Transverse colon (tissue), 4 donors: ENCODE measurements around the gene BTN3A1. TPM values are rescaled to one million over a fixed set of nuclear protein-coding genes. Genes with fewer than 3 reads are reported as not detected.
"Not testable (repeated sequence)": the region's sequence is repeated elsewhere in the genome, so short reads cannot be mapped to it uniquely, and the experiment has no call there.

Source experiments
- DNase-seq: peaks from one replicate; pipeline ENCODE4 v3.0.0-alpha.2; 2019
- H3K27ac ChIP-seq, 4 donors: fragments of 200-600 bp; sonication (generic); 2 replicates each; pipeline ENCODE4 v1.5.1; 2016 to 2018; ENCODE audit warnings: inconsistent platforms in 4 of 4
- H3K27me3 ChIP-seq: fragments of 200-600 bp; sonication (generic); 2 replicates; pipeline ENCODE4 v1.5.1; 2017; ENCODE audit warnings: inconsistent platforms
- H3K36me3 ChIP-seq, 4 donors: fragments of 200-600 bp; sonication (generic); 2 replicates each; pipeline ENCODE4 v1.5.1; 2017 to 2019; ENCODE audit warnings: inconsistent platforms in 4 of 4
- H3K4me1 ChIP-seq, 4 donors: fragments of 200-600 bp; sonication (generic); 2 replicates each; pipeline ENCODE4 v1.5.1; 2017 to 2020; ENCODE audit warnings: inconsistent platforms in 4 of 4
- H3K4me3 ChIP-seq, 4 donors: fragments of 200-600 bp; sonication (generic); 1 replicate in 1 of 4; 2 replicates in 3 of 4; pipeline versions ENCODE4 v1.5.1 to v1.6.1; 2017 to 2019; ENCODE audit warnings: inconsistent platforms in 4 of 4
- H3K9me3 ChIP-seq, 2 donors: fragments of 200-600 bp; sonication (generic); 2 replicates each; pipeline ENCODE4 v1.5.1; 2017 to 2019; ENCODE audit warnings: inconsistent platforms in 2 of 2
- CTCF ChIP-seq, 5 experiments: fragments of 200-600 bp in 3 of 5; fragments of 450-650 bp in 2 of 5; sonication (generic) in 3 of 5; IDR thresholded peaks; 1 replicate in 2 of 5; 2 replicates in 3 of 5; pipeline ENCODE4 v1.5.1; 2016 to 2017; ENCODE audit warnings: antibody characterized with exemption in 5 of 5, inconsistent platforms in 3 of 5, mild to moderate bottlenecking in 2 of 5, moderate library complexity in 1 of 5
- EP300 ChIP-seq: sonication (generic); formaldehyde crosslinking; IDR thresholded peaks from one replicate; pipeline ENCODE4 v1.6.1; 2017; ENCODE audit warnings: antibody characterized with exemption, low read depth
- POLR2A ChIP-seq: fragments of 450-650 bp; IDR thresholded peaks from one replicate; pipeline ENCODE4 v1.6.1; 2016; ENCODE audit warnings: antibody characterized with exemption, mild to moderate bottlenecking, moderate library complexity
- POLR2AphosphoS5 ChIP-seq, 3 donors: sonication (generic); formaldehyde crosslinking; IDR thresholded peaks; one replicate each; pipeline ENCODE4 v1.6.1; 2016; ENCODE audit warnings: antibody characterized with exemption in 3 of 3
- WGBS, 2 donors: methylation state at CpG; one replicate each; pipeline ENCODE4 v1.1.5; 2018; ENCODE audit warnings: low coverage in 1 of 2; 5-methylcytosine and 5-hydroxymethylcytosine counted together
- in situ Hi-C, 4 donors: fragments of 200-750 bp; cut with MboI; loops; one replicate each; pipeline versions ENCODE4 v1.15.0 to v1.15.1; 2017; ENCODE audit warnings: low sequenced_read_pairs in 3 of 4, low pct_ligation_motif_present in 1 of 4, low pct_unique_long_range_greater_than_20kb in 1 of 4
- intact Hi-C: fragments of 100-400 bp; cut with DNase I; formaldehyde crosslinking; loops from one replicate; pipeline ENCODE4 v1.15.1; 2023; ENCODE audit warnings: low total_unique reads
- total RNA-seq, 4 donors: library from RNA; depleted of rRNA; stranded (reverse); fragments of >200 nt; gene quantifications; one replicate each; pipeline ENCODE4 v1.1.0, GENCODE V29; 2016

BTN3A1 gene
- total RNA-seq: 10 to 100 TPM; 15.7 to 43.2 (median 20.4) TPM

DNA sequence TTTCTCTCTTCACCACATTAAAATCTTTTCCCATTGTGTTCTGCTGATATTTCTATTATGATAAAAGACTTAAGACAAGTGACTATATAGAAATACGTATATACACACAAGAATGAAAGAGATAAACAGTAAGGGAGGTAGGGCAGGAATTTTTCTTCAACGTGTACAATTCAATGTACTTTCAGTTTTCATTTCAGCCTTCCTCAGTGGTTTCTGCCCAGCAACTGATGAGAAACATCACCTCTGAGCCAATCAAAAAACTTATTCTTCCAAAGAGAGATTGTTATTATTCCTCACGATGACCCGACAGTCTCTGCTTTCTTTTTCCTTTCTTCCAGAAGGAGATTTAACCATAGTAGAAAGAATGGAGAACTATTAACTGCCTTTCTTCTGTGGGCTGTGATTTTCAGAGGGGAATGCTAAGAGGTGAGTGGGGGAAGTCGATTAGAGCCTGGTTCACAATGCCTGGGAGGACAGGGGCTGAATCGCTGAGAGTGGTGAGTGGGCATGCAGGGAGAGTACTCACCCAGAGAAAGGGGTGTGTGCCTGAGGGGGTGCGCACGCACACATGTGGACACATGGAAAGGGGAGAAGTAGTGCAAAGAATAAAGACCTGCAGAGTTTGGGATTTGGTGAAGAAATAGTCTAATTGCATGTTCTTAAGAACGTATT, at the start of gene BTN3A1:
Gene BTN3A1 (plus strand): TSS at position 289 of the 672 bp plus-strand sequence. CDS start 3,289 bp downstream, outside the sequence.
- intact Hi-C loops: no loop called here
- in situ Hi-C loops: no loop called here
- Histone ChIP-seq H3K4me3 (peak within 1 kb of the TSS; percentile 44 to 86 (median 65)), H3K27me3 (no peaks in the 10 kb centered on the region), H3K9me3 (no peaks in the 10 kb centered on the region), H3K4me1 (peaks cover 2 to 39% (median 9%) of the 10 kb centered on the region in 4 donors), H3K36me3 (peaks cover 0 to 3% (median 0%) of the 10 kb centered on the region in 4 donors), H3K27ac (peak within 1 kb of the TSS; percentile 86 to 93 (median 90))
- peak; percentile 73 for DNase-seq
- WGBS, 2 donors: 0 to 1% methylated on average over 7 to 9 of the region's 9 CpGs
- peak; percentile 37 for TF ChIP-seq POLR2A
- no peak for TF ChIP-seq CTCF (IDR thresholded peaks at IDR 0.05)
- TF ChIP-seq EP300: no peak
- peak in 2 of 3 donors; percentile 11 to 50 for TF ChIP-seq POLR2AphosphoS5 (IDR thresholded peaks at IDR 0.05)

GRCh38 chr6:26352315-26352714, 49.8 kb upstream of the BTN3A1 start:
- no peak for DNase-seq
- no peak overlapping the region for H3K4me3 ChIP-seq
- intact Hi-C loops (no loop called here), in situ Hi-C loops (loop anchor here in 1 of 4 donors (25.0 kb wide), 1 partner anchor 110 kb away; the partner anchor contains the start of gene BTN2A1)
- H3K9me3 ChIP-seq: no peaks in the 10 kb centered on the region
- H3K36me3 ChIP-seq: no peaks in the 10 kb centered on the region
- H3K4me1 ChIP-seq: no peaks in the 10 kb centered on the region
- WGBS, 2 donors: 86 to 95% methylated on average over 2 to 7 of the region's 7 CpGs
- H3K27me3 ChIP-seq: no peaks in the 10 kb centered on the region
- no peak overlapping the region for H3K27ac ChIP-seq
- TF ChIP-seq EP300 (no peak), POLR2A (no peak), POLR2AphosphoS5 (IDR thresholded peaks at IDR 0.05) (no peak), CTCF (IDR thresholded peaks at IDR 0.05) (no peak)

DNA sequence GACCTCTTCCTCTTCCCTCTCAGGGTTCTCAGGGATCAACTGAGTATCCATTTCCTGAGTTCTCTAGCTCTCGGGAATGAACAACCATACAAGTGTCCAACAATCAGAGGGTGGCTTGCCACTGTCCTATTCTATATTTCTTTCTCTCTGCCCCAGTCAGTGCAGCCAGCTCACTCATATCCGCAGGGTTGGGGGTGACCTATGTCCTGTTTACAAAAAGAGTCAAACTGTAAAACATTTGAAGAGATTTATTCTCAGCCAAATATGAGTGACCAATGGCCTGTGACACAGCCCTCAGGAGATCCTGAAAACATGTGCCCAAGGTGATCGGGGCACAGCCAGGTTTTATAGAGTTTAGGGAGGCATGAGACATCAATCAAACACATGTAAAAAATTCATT, 47.9 kb upstream of the BTN3A1 start:
- Histone ChIP-seq H3K9me3 (no peaks in the 10 kb centered on the region), H3K36me3 (no peaks in the 10 kb centered on the region), H3K4me1 (no peaks in the 10 kb centered on the region), H3K4me3 (no peak overlapping the region), H3K27ac (no peak overlapping the region), H3K27me3 (no peaks in the 10 kb centered on the region)
- in situ Hi-C loops: loop anchor here in 1 of 4 donors (25.0 kb wide), 1 partner anchor 108 kb away; the partner anchor contains the start of gene BTN2A1
- DNase-seq: no peak
- intact Hi-C loops: no loop called here
- 79 to 80% methylated on average over 2 to 3 of the region's 3 CpGs for WGBS, 2 donors
- TF ChIP-seq POLR2A (no peak), EP300 (no peak), POLR2AphosphoS5 (IDR thresholded peaks at IDR 0.05) (no peak), CTCF (IDR thresholded peaks at IDR 0.05) (no peak)

- Histone ChIP-seq H3K4me1 (no peaks in the 10 kb centered on the region), H3K4me3 (no peak overlapping the region), H3K27ac (no peak overlapping the region), H3K9me3 (no peaks in the 10 kb centered on the region), H3K36me3 (no peaks in the 10 kb centered on the region), H3K27me3 (no peaks in the 10 kb centered on the region)
- in situ Hi-C loops (loop anchor here in 1 of 4 donors (25.0 kb wide), 1 partner anchor 107 kb away; the partner anchor contains the start of gene BTN2A1), intact Hi-C loops (no loop called here)
- no peak for TF ChIP-seq EP300
- DNase-seq: no peak
These were observed 46.7 kb upstream of the BTN3A1 start for GRCh38 chr6:26355366-26355765.

- H3K9me3 ChIP-seq, H3K27me3 ChIP-seq, intact Hi-C loops, DNase-seq, H3K36me3 ChIP-seq, H3K27ac ChIP-seq, H3K4me3 ChIP-seq, H3K4me1 ChIP-seq: not testable (repeated sequence)
- in situ Hi-C loops: loop anchor here in 1 of 4 donors (25.0 kb wide), 1 partner anchor 105 kb away; the partner anchor contains the start of gene BTN2A1
- 92 to 100% methylated on average over 2 to 14 of the region's 14 CpGs for WGBS, 2 donors
These were observed 44.5 kb upstream of the BTN3A1 start for GRCh38 chr6:26357543-26357942.
